WTC11 (cell line): ENCODE data around the gene PADI2.

Experiments used
- CREB1 ChIP-seq: sonication (generic); formaldehyde crosslinking; IDR thresholded peaks from 2 replicates; pipeline ENCODE4 v1.8.0; 2023; ENCODE audit warnings: mild to moderate bottlenecking, missing genetic modification reagents
- MXD4 ChIP-seq: fragments of 250-450 bp; sonication (Bioruptor Pico); IDR thresholded peaks from 2 replicates; pipeline ENCODE4 v1.8.0; 2021; ENCODE audit warnings: mild to moderate bottlenecking, moderate library complexity, borderline replicate concordance
- NR1H2 ChIP-seq: sonication (generic); formaldehyde crosslinking; IDR thresholded peaks from 2 replicates; pipeline ENCODE4 v1.9.0; 2021; ENCODE audit warnings: mild to moderate bottlenecking, moderate library complexity, missing genetic modification reagents
- TEAD4 ChIP-seq: sonication (generic); formaldehyde crosslinking; IDR thresholded peaks from 2 replicates; pipeline ENCODE4 v1.8.0; 2022; ENCODE audit warnings: mild to moderate bottlenecking, missing genetic modification reagents
- TF ChIP-seq, protein P1 (sequence below): fragments of 200-600 bp; IDR thresholded peaks from 2 replicates; pipeline ENCODE4 v1.8.0; 2022; ENCODE audit warnings: antibody characterized with exemption
- TF ChIP-seq, protein P2 (sequence below): sonication (generic); formaldehyde crosslinking; IDR thresholded peaks from 2 replicates; pipeline ENCODE4 v1.8.1; 2023; ENCODE audit warnings: mild to moderate bottlenecking, missing genetic modification reagents, moderate library complexity

DNA sequence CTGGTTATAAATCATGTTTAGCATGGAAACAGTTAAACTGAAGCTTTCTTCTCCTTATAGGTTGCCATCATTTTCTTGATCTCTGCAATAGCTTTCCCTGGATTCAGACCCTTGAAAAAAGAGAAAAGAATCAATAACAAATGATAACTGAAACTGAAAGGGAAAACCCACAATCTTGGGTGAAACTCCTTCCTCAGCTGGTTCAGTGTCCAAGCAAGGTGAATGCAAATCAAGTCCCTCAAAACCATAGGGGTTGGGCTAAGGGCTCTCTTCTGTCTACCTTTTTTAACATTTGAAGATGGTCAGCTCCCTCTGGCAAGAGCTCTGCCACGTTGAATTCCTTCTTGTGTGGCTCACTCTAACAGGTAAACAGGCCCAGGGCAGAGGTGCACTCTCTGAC is 100.4 kb downstream of the PADI2 start:
- TF ChIP-seq, protein P1, sequence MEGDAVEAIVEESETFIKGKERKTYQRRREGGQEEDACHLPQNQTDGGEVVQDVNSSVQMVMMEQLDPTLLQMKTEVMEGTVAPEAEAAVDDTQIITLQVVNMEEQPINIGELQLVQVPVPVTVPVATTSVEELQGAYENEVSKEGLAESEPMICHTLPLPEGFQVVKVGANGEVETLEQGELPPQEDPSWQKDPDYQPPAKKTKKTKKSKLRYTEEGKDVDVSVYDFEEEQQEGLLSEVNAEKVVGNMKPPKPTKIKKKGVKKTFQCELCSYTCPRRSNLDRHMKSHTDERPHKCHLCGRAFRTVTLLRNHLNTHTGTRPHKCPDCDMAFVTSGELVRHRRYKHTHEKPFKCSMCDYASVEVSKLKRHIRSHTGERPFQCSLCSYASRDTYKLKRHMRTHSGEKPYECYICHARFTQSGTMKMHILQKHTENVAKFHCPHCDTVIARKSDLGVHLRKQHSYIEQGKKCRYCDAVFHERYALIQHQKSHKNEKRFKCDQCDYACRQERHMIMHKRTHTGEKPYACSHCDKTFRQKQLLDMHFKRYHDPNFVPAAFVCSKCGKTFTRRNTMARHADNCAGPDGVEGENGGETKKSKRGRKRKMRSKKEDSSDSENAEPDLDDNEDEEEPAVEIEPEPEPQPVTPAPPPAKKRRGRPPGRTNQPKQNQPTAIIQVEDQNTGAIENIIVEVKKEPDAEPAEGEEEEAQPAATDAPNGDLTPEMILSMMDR = no peak
- TF ChIP-seq, protein P2, sequence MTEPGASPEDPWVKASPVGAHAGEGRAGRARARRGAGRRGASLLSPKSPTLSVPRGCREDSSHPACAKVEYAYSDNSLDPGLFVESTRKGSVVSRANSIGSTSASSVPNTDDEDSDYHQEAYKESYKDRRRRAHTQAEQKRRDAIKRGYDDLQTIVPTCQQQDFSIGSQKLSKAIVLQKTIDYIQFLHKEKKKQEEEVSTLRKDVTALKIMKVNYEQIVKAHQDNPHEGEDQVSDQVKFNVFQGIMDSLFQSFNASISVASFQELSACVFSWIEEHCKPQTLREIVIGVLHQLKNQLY (CRISPR knock-in tag) = no peak
- TF ChIP-seq MXD4 (CRISPR knock-in tag) (no peak), TEAD4 (no peak), CREB1 (no peak), NR1H2 (CRISPR knock-in tag) (no peak)
